Measurements from ENCODE around the gene GPRC5B. TPM values are rescaled to one million over a fixed set of nuclear protein-coding genes. Genes with fewer than 3 reads are reported as not detected.

Gene GPRC5B
- total and polyA plus RNA-seq, 2 of the 8 experiments (the other 6 are each of a cell fraction or from before 2014, with no cell fraction given), result 106 to 160 TPM

DNA sequence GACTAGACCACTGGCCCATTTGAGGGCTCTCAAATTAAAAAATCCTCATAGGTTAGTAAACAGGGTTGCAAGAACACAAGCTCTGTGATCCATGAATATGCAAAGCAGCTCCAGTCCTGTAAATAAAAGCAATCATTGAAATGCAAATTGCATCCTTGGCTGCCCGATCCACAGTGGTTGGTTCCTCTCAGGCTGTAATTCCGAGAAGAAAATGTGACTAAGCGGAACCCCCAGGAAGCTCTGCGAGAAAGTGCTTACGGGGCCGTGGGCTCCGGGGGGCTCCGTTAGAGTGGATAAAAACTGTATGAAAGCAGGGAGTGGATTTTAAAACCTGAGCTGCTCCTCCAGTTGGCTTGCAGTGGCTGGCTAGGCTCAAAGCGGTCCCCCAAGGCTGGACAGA is 2.5 kb downstream of the GPRC5B start (continued):
- TF ChIP-seq CHD7 (IDR thresholded peaks at IDR 0.05; ENCODE audit: insufficient replicate concordance, low read length) (peak; percentile 39), ZNF274 (IDR thresholded peaks at IDR 0.05; ENCODE audit: borderline replicate concordance, extremely low read depth, low read length) (no peak), HDAC2 (IDR thresholded peaks at IDR 0.05; ENCODE audit: borderline replicate concordance in 1 of 2, low read depth in 2 of 2, low read length in 2 of 2) (0 out of 4 replicates have a peak, but pooled peaks of 1 of the 2 experiments have one; percentile 22), EZH2 (IDR thresholded peaks at IDR 0.05; ENCODE audit: low read depth, low read length, severe bottlenecking) (no peak), EP300 (IDR thresholded peaks at IDR 0.05; ENCODE audit: borderline replicate concordance in 1 of 2, low read depth in 2 of 2, low read length in 2 of 2) (no peak)
